ENCODE measurements around the gene ACSL3.
"Not testable (repeated sequence)": the region's sequence is repeated elsewhere in the genome, so short reads cannot be mapped to it uniquely, and the experiment has no call there.

Gene ACSL3

DNA sequence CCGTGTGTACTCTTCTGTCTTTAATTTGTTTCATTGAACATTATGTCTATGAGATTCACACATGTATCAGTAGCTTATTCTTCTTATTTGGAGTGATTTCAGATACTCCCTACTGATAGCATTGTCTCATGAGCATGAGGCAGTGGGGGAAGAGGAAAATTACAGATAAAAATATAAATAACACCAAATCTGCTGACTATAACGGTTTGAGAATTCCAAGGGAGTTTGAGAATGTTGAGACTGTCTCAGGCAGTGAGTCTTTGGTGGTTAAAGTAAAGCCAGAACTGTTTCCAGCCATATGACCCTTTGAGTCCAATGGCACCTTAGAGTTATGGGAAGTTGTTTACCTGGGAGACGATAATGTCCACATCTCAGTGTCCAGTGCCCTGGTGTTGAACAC lies 118.6 kb downstream of the ACSL3 start:
- no peak for DNase-seq

GRCh38 chr2:222982010-222982908 lies 121.4 kb downstream of the ACSL3 start:
- peak; percentile 62 for DNase-seq

- no peak for DNase-seq
Measured at GRCh38 chr2:222982909-222983265, 122.1 kb downstream of the ACSL3 start.

- no peak for DNase-seq
Measured at GRCh38 chr2:222984908-222985307, 124.1 kb downstream of the ACSL3 start.

GRCh38 chr2:222989431-222989830 lies 128.6 kb downstream of the ACSL3 start:
- no peak for DNase-seq

DNA sequence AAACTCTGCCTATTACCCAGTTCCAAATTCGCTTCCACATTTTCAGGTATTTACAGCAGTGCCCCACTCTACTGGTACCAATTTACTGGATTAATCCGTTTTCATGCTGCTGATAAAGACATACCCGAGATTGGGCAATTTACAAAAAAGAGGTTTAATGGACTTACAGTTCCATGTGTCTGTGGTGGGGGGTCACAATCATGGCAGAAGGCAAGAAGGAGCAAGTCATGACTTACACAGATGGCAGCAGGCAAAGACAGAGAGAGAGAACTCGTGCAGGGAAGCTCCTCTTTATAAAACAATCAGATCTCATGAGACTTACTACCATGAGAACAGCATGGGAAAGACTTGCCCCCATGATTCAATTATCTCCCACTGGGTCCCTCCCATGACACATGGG lies 129.4 kb downstream of the ACSL3 start:
- not testable (repeated sequence) for DNase-seq

DNA sequence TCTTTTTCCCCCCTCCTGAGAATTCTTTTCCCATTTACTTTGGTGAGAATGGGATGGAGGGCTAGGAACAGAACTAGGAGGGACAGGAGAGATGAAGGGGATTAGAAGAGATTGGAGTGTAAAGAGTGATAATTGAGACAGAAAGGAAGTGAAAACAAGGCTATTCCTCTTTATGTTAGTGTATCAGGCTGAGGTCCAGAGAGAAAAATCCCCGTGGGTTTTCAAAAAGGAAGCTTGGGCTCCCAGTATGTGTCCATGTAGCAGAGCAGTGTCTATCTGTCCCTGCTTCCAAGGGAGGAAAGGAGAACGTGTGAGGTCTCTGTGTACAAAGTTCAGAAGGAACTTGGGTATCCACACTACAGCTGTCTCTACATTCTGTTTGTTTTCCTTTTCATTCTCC lies 131.3 kb downstream of the ACSL3 start:
- peak; percentile 12 for DNase-seq

All from MV-4-11 (cell line).